GM12878 (cell line): ENCODE results near the gene SC5D.
A peak's percentile ranks its signal among the peaks of the same experiment; 100 is the strongest.

Experiments used
- BCL11A ChIP-seq: IDR thresholded peaks from 2 replicates; pipeline ENCODE4 v1.6.1; 2011; ENCODE audit warnings: low read depth, low read length
- CEBPB ChIP-seq, 2 experiments: fragments of 150-350 bp in 1 of 2; IDR thresholded peaks; 2 replicates each; pipeline ENCODE4 v1.6.1; 2012 to 2014; ENCODE audit warnings: low read depth in 2 of 2, low read length in 2 of 2, borderline replicate concordance in 1 of 2, inconsistent platforms in 1 of 2
- CHD2 ChIP-seq: IDR thresholded peaks from 2 replicates; pipeline ENCODE4 v1.6.1; 2011; ENCODE audit warnings: low read depth, low read length, improper control_type of control experiment, borderline replicate concordance
- CTCF ChIP-seq, 3 experiments: IDR thresholded peaks in 2 of 3; conservative IDR thresholded peaks in 1 of 3; 2 replicates each; pipeline ENCODE4 v1.5.1; 2011; ENCODE audit warnings: low read depth in 3 of 3, low read length in 3 of 3, mild to moderate bottlenecking in 3 of 3, control low read depth in 2 of 3, moderate library complexity in 2 of 3, inconsistent platforms in 1 of 3, mixed read lengths in 1 of 3; ENCODE audit not compliant: control insufficient read depth in 2 of 3, insufficient read depth in 1 of 3; ENCODE audit errors: extremely low read depth in 1 of 3
- EP300 ChIP-seq, 2 experiments: fragments of 150-350 bp in 1 of 2; IDR thresholded peaks; 2 replicates each; pipeline ENCODE4 v1.6.1; 2011 to 2012; ENCODE audit warnings: low read depth in 2 of 2, low read length in 2 of 2, borderline replicate concordance in 1 of 2, improper control_type of control experiment in 1 of 2, inconsistent platforms in 1 of 2; ENCODE audit not compliant: control insufficient read depth in 1 of 2
- EZH2 ChIP-seq: IDR thresholded peaks from 2 replicates; pipeline ENCODE4 v1.6.1; 2012; ENCODE audit warnings: low read depth, mild to moderate bottlenecking, control low read depth, inconsistent platforms, low read length, borderline replicate concordance; ENCODE audit not compliant: control insufficient read depth
- JUNB ChIP-seq: IDR thresholded peaks from 2 replicates; pipeline ENCODE4 v1.6.1; 2016; ENCODE audit warnings: antibody characterized with exemption, mild to moderate bottlenecking
- NR2C2 ChIP-seq: IDR thresholded peaks from 2 replicates; pipeline ENCODE4 v1.6.1; 2011; ENCODE audit warnings: borderline replicate concordance, low read depth; ENCODE audit not compliant: control insufficient read depth, insufficient read length
- POLR2A ChIP-seq: IDR thresholded peaks from 2 replicates; pipeline ENCODE4 v1.6.1; 2011; ENCODE audit warnings: low read depth, mild to moderate bottlenecking, low read length
- POLR2AphosphoS5 ChIP-seq: IDR thresholded peaks from 2 replicates; pipeline ENCODE4 v1.6.1; 2011; ENCODE audit warnings: mild to moderate bottlenecking, low read length, inconsistent platforms
- RAD51 ChIP-seq: fragments of 450-650 bp; IDR thresholded peaks from 2 replicates; pipeline ENCODE4 v1.6.1; 2016; ENCODE audit warnings: moderate library complexity, mild to moderate bottlenecking, inconsistent platforms
- SIN3A ChIP-seq: IDR thresholded peaks from 2 replicates; pipeline ENCODE4 v1.6.1; 2012; ENCODE audit warnings: low read depth, low read length, improper control_type of control experiment
- SKIL ChIP-seq: fragments of 450-650 bp; IDR thresholded peaks from 2 replicates; pipeline ENCODE4 v1.6.1; 2017; ENCODE audit warnings: mild to moderate bottlenecking, low read depth, inconsistent platforms; ENCODE audit not compliant: poor library complexity, severe bottlenecking
- SPI1 ChIP-seq: IDR thresholded peaks from 2 replicates; pipeline ENCODE4 v1.6.1; 2011; ENCODE audit warnings: low read depth, mild to moderate bottlenecking, low read length, moderate library complexity, borderline replicate concordance; ENCODE audit not compliant: insufficient read depth

- TF ChIP-seq RAD51: no peak
- no peak for TF ChIP-seq EZH2
- no peak for TF ChIP-seq NR2C2
- TF ChIP-seq CEBPB (IDR thresholded peaks at IDR 0.05; ENCODE audit: borderline replicate concordance in 1 of 2, low read depth in 2 of 2, low read length in 2 of 2): peak in 1 of 2 experiments; percentile 57; a peak in 1 of 4 replicates
- TF ChIP-seq CTCF (IDR thresholded peaks at IDR 0.05 in 2 of 3, conservative IDR thresholded peaks at IDR 0.05 in 1 of 3; ENCODE audit: control insufficient read depth in 2 of 3, extremely low read depth in 1 of 3, insufficient read depth in 1 of 3, low read depth in 3 of 3, low read length in 3 of 3): no peak
- TF ChIP-seq SKIL: no peak
- TF ChIP-seq CHD2: no peak
- TF ChIP-seq SIN3A: no peak
- 0 out of 4 replicates have a peak, but pooled peaks of 1 of the 2 experiments have one; percentile 33 for TF ChIP-seq EP300 (IDR thresholded peaks at IDR 0.05; ENCODE audit: borderline replicate concordance in 1 of 2, control insufficient read depth in 1 of 2, low read depth in 2 of 2, low read length in 2 of 2)
- TF ChIP-seq SPI1: peak; percentile 63
- peak; percentile 32; the same call in 1 of the 2 replicates for TF ChIP-seq JUNB
- no peak for TF ChIP-seq POLR2AphosphoS5
- TF ChIP-seq POLR2A: no peak
- peak; percentile 45; the same call in 1 of the 2 replicates for TF ChIP-seq BCL11A
Measured at GRCh38 chr11:121309688-121310087, 17.1 kb downstream of the SC5D start.
